ENCODE measurements around the gene KIF1C. TPM values are rescaled to one million over a fixed set of nuclear protein-coding genes. Genes with fewer than 3 reads are reported as not detected.

KIF1C gene
- total RNA-seq, 1 experiment from 2014 or later: 85.6 TPM

GRCh38 chr17:4971826-4972225 is 25.9 kb upstream of the KIF1C start:
- Histone ChIP-seq H2BK120ac (ENCODE audit: low read depth, low read length, poor library complexity, severe bottlenecking) (no peak overlapping the region), H4K20me1 (ENCODE audit: control insufficient read depth, insufficient read depth, insufficient read length) (no peaks in the 10 kb centered on the region), H4K91ac (ENCODE audit: insufficient read length, low read depth, low read length) (no peak overlapping the region), H3K14ac (ENCODE audit: insufficient read depth, low read length) (no peak overlapping the region), H3K4ac (ENCODE audit: low read depth, low read length) (no peak overlapping the region), H3K4me1 (ENCODE audit: insufficient read depth, low read length) (peaks cover 10% of the 10 kb centered on the region; the same call in 1 of the 2 replicates), H3K56ac (ENCODE audit: insufficient read length, low read depth, low read length) (no peak overlapping the region), H3K27me3 (ENCODE audit: insufficient read depth, low read length) (peaks cover 11% of the 10 kb centered on the region; the same call in 1 of the 2 replicates), H3K18ac (ENCODE audit: insufficient read length, low read depth, low read length) (no peak overlapping the region), H3T11ph (ENCODE audit: low read length) (no peak overlapping the region), H3K79me2 (ENCODE audit: insufficient read depth, low read length) (peaks cover 2% of the 10 kb centered on the region; the same call in 1 of the 2 replicates), H2BK5ac (ENCODE audit: insufficient read length, low read length) (no peak overlapping the region), H3K4me2 (ENCODE audit: insufficient read depth, insufficient read length, low read length) (no peak overlapping the region), H2AK5ac (ENCODE audit: insufficient read length, low read length) (no peak overlapping the region), H3K27ac (ENCODE audit: insufficient read length, low read depth, low read length) (no peak overlapping the region), H3K23me2 (ENCODE audit: insufficient read length, low read depth, low read length, poor library complexity, severe bottlenecking) (peaks cover 17% of the 10 kb centered on the region), H3K9me3 (ENCODE audit: control insufficient read depth, low read depth, low read length) (no peaks in the 10 kb centered on the region), H4K5ac (ENCODE audit: insufficient read length, low read depth, low read length) (no peak overlapping the region), H2BK20ac (ENCODE audit: low read depth, low read length, poor library complexity, severe bottlenecking) (no peak overlapping the region), H2BK15ac (ENCODE audit: low read depth, low read length) (no peak overlapping the region), H3K79me1 (ENCODE audit: insufficient read depth, low read depth, low read length, poor library complexity, severe bottlenecking) (no peaks in the 10 kb centered on the region), H2AFZ (ENCODE audit: low read length) (no peak overlapping the region), H3K23ac (ENCODE audit: insufficient read length, low read depth, low read length) (no peak overlapping the region), H2BK12ac (ENCODE audit: insufficient read length, low read depth, low read length) (no peak overlapping the region), H4K8ac (replicated peaks; ENCODE audit: insufficient read length, low read depth, low read length) (no peak overlapping the region), H3K9ac (ENCODE audit: extremely low read depth, insufficient read length, low read length) (no peak overlapping the region)
- TF ChIP-seq CTCF (conservative IDR thresholded peaks at IDR 0.05): no peak
- WGBS (ENCODE audit: extremely low coverage, insufficient read length, low lambda C conversion rate): no CpG with 5 or more reads among the region's 6 CpGs
- Mint-ChIP-seq H3K27me3 (ENCODE audit: low read depth) (peaks cover 38% of the 10 kb centered on the region), H3K36me3 (ENCODE audit: insufficient read depth in 1 of 3, low read depth in 3 of 3) (peaks cover 20 to 38% (median 24%) of the 10 kb centered on the region in 3 experiments), H3K4me1 (peaks cover 31% of the 10 kb centered on the region in 2 experiments), H3K9me3 (no peaks in the 10 kb centered on the region), H3K4me3 (no peak overlapping the region), H3K27ac (no peak overlapping the region)
- no peak for DNase-seq

Data from H9 (cell line).